Gastrocnemius medialis (tissue), 4 donors: ENCODE measurements around the gene UROS. TPM values are rescaled to one million over a fixed set of nuclear protein-coding genes. Genes with fewer than 3 reads are reported as not detected.

Experiments used
- ATAC-seq, 2 donors: fragments of 150-250 bp; one replicate each; pipeline ENCODE4 v1.9.1; 2016
- DNase-seq, 2 donors: peaks; one replicate each; pipeline ENCODE4 v3.0.0-alpha.2; 2019
- H3K27ac ChIP-seq, 4 donors: fragments of 200-600 bp; sonication (generic); 1 replicate in 1 of 4; 2 replicates in 3 of 4; pipeline ENCODE4 v1.5.1; 2016 to 2018; ENCODE audit warnings: mild to moderate bottlenecking in 2 of 4, moderate library complexity in 1 of 4
- H3K27me3 ChIP-seq, 3 donors: fragments of 200-600 bp; sonication (generic) in 2 of 3; 1 replicate in 1 of 3; 2 replicates in 2 of 3; pipeline versions ENCODE4 v1.5.1 to v1.6.0; 2016 to 2019; ENCODE audit warnings: mild to moderate bottlenecking in 1 of 3, moderate library complexity in 1 of 3
- H3K36me3 ChIP-seq, 2 donors: fragments of 200-600 bp; sonication (generic) in 1 of 2; one replicate each; pipeline ENCODE4 v1.5.1; 2017 to 2018
- H3K4me1 ChIP-seq, 2 donors: fragments of 200-600 bp; sonication (generic) in 1 of 2; one replicate each; pipeline ENCODE4 v1.5.1; 2016 to 2017; ENCODE audit warnings: mild to moderate bottlenecking in 2 of 2
- H3K4me3 ChIP-seq, 4 donors: fragments of 200-600 bp; sonication (generic) in 3 of 4; 1 replicate in 1 of 4; 2 replicates in 3 of 4; pipeline ENCODE4 v1.5.1; 2016 to 2019; ENCODE audit warnings: mild to moderate bottlenecking in 2 of 4
- H3K9me3 ChIP-seq, 3 donors: fragments of 200-600 bp; sonication (generic) in 2 of 3; 1 replicate in 1 of 3; 2 replicates in 2 of 3; pipeline ENCODE4 v1.5.1; 2016 to 2019
- CTCF ChIP-seq, 5 experiments: fragments of 450-650 bp in 3 of 5; fragments of 200-600 bp in 2 of 5; sonication (generic) in 2 of 5; IDR thresholded peaks in 4 of 5; conservative IDR thresholded peaks in 1 of 5; 1 replicate in 4 of 5; 2 replicates in 1 of 5; pipeline ENCODE4 v1.5.1; 2016 to 2019; ENCODE audit warnings: antibody characterized with exemption in 5 of 5, mild to moderate bottlenecking in 3 of 5, moderate library complexity in 3 of 5
- POLR2A ChIP-seq, 2 donors: fragments of 450-650 bp; IDR thresholded peaks; one replicate each; pipeline ENCODE4 v1.6.1; 2017; ENCODE audit warnings: antibody characterized with exemption in 2 of 2, mild to moderate bottlenecking in 2 of 2, moderate library complexity in 2 of 2
- in situ Hi-C, 4 donors: fragments of 200-750 bp; cut with MboI; loops; one replicate each; pipeline versions ENCODE4 v1.15.0 to v1.8.0; 2017; ENCODE audit warnings: low sequenced_read_pairs in 4 of 4
- intact Hi-C: fragments of 100-400 bp; cut with DNase I; formaldehyde crosslinking; loops from one replicate; pipeline ENCODE4 v1.15.1; 2023; ENCODE audit warnings: low total_unique reads
- total RNA-seq, 4 donors: library from RNA; depleted of rRNA; stranded (reverse); fragments of >200 nt; gene quantifications; one replicate each; pipeline versions ENCODE4 v1.1.0 to v1.2.3, GENCODE V29; 2016

The UROS gene
- total RNA-seq, 4 donors from 2014 or later, result 29.1 to 78.2 (median 64.2) TPM

DNA sequence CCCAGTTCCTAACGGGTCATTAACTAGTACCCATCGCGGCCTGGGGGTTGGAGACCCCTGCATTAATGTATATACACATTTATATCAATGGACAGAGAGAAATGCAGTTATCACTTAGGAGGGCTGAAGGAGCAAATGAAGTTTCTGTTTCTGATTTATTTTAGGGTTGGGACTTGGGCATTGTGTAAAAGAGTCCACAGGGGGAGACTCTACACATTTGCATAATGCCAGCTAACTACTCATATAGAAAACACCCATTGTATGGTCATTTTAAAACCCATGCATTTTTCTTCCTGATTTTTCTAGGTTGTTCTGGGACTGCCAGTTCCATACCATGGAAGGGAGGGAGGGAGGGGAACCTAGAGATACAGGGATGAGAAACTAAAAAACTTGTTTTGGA lies 23.8 kb upstream of the UROS start:
- intact Hi-C loops, result no loop called here
- in situ Hi-C loops, result no loop called here
- DNase-seq (no peak), ATAC-seq (no peak)
- H3K27me3 ChIP-seq, result no peaks in the 10 kb centered on the region
- no peak overlapping the region for H3K4me3 ChIP-seq
- peaks cover 0 to 43% of the 10 kb centered on the region in 2 donors for H3K36me3 ChIP-seq
- no peaks in the 10 kb centered on the region for H3K4me1 ChIP-seq
- TF ChIP-seq CTCF (IDR thresholded peaks at IDR 0.05 in 4 of 5, conservative IDR thresholded peaks at IDR 0.05 in 1 of 5), result no peak
- TF ChIP-seq POLR2A (IDR thresholded peaks at IDR 0.05), result no peak
- no peak overlapping the region for H3K27ac ChIP-seq
- H3K9me3 ChIP-seq, result no peaks in the 10 kb centered on the region

DNA sequence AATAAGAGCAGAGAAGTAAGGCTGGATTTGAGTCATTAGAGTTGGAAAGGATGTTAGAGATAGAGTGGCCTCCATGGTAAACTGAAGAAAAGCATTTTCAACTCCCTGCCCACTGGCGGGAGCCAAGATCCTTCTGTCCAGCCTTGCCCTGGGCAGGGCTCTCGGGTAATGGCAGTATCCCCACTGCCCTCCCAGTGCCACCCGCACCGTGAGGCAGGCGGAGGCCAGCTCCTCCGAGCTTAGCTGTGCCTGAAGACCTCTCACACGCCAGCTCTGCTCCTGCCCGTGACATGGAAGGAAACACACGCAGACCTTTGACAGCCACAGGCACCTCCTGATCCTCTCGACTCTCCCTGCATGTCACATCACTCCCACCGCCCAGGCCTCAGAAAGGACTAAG lies 22.6 kb upstream of the UROS start:
- H3K36me3 ChIP-seq, result peaks cover 0 to 43% of the 10 kb centered on the region in 2 donors
- TF ChIP-seq CTCF (IDR thresholded peaks at IDR 0.05 in 4 of 5, conservative IDR thresholded peaks at IDR 0.05 in 1 of 5), result no peak
- no peak for TF ChIP-seq POLR2A (IDR thresholded peaks at IDR 0.05)
- DNase-seq, result no peak
- ATAC-seq, result no peak
- no peaks in the 10 kb centered on the region for H3K27me3 ChIP-seq
- no peak overlapping the region for H3K27ac ChIP-seq
- H3K4me3 ChIP-seq, result no peak overlapping the region
- H3K9me3 ChIP-seq, result no peaks in the 10 kb centered on the region
- intact Hi-C loops (no loop called here), in situ Hi-C loops (no loop called here)
- no peaks in the 10 kb centered on the region for H3K4me1 ChIP-seq

DNA sequence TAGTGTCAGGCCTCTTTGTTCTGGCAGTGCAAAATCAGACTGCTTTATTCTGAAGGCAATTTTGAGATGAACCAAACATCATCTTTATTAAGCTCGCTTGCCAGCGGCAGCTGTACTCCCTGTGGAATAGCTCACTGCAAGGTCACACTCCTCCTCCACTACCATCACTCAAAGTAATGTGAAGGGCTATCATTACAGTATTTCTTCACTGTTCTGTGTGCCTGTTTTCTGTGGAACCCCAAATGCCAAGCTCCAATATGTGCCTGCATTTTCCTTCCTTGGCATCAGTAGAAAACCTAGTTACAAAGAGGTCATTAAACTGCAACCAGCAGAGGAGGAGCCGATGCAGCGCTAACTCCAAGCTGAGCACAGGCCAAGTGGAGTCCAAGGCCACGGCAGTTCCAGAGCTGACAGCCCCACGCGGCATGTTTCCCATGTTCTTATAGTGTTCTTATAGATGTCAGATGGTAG lies 21.7 kb upstream of the UROS start:
- no peaks in the 10 kb centered on the region for H3K4me1 ChIP-seq
- H3K9me3 ChIP-seq, result no peaks in the 10 kb centered on the region
- no peak overlapping the region for H3K4me3 ChIP-seq
- intact Hi-C loops (no loop called here), in situ Hi-C loops (no loop called here)
- TF ChIP-seq CTCF (IDR thresholded peaks at IDR 0.05 in 4 of 5, conservative IDR thresholded peaks at IDR 0.05 in 1 of 5) (no peak), POLR2A (IDR thresholded peaks at IDR 0.05) (no peak)
- no peak overlapping the region for H3K27ac ChIP-seq
- peaks cover 0 to 45% of the 10 kb centered on the region in 2 donors for H3K36me3 ChIP-seq
- DNase-seq (no peak), ATAC-seq (no peak)
- no peaks in the 10 kb centered on the region for H3K27me3 ChIP-seq

- H3K27ac ChIP-seq, result no peak overlapping the region
- TF ChIP-seq POLR2A (IDR thresholded peaks at IDR 0.05) (no peak), CTCF (IDR thresholded peaks at IDR 0.05 in 4 of 5, conservative IDR thresholded peaks at IDR 0.05 in 1 of 5) (no peak)
- DNase-seq (no peak), ATAC-seq (no peak)
- no peaks in the 10 kb centered on the region for H3K4me1 ChIP-seq
- no peak overlapping the region for H3K4me3 ChIP-seq
- no peaks in the 10 kb centered on the region for H3K27me3 ChIP-seq
- intact Hi-C loops, result no loop called here
- H3K36me3 ChIP-seq, result peaks cover 0 to 45% of the 10 kb centered on the region in 2 donors
- in situ Hi-C loops, result no loop called here
- no peaks in the 10 kb centered on the region for H3K9me3 ChIP-seq
Observed at GRCh38 chr10:125843603-125844329, 20.7 kb upstream of the UROS start.
